HG03135 (cell line): ENCODE measurements around the gene EML1.

Experiments used
- ATAC-seq: cut with Tn5 transposase; IDR thresholded peaks from one replicate; pipeline ENCODE4 v1.9.1; 2021; ENCODE audit warnings: mild to moderate bottlenecking, moderate library complexity; ENCODE audit not compliant: unreplicated experiment

Gene EML1

GRCh38 chr14:99777951-99778350 is 15.3 kb upstream of the EML1 start:
- no peak for ATAC-seq

GRCh38 chr14:99779751-99780150 is 13.5 kb upstream of the EML1 start:
- ATAC-seq: no peak

- ATAC-seq: no peak
Observed at GRCh38 chr14:99780690-99781089, 12.5 kb upstream of the EML1 start.

GRCh38 chr14:99781091-99781490 is 12.1 kb upstream of the EML1 start:
- ATAC-seq: no peak

- no peak for ATAC-seq
Observed at GRCh38 chr14:99781853-99782610, 11.2 kb upstream of the EML1 start.

- no peak for ATAC-seq
Observed at GRCh38 chr14:99784508-99784907, 8.7 kb upstream of the EML1 start.

- ATAC-seq: no peak
Observed at GRCh38 chr14:99785426-99785825, 7.8 kb upstream of the EML1 start.

GRCh38 chr14:99786511-99786989 is 6.7 kb upstream of the EML1 start:
- no peak for ATAC-seq

GRCh38 chr14:99788713-99789112 is 4.5 kb upstream of the EML1 start:
- ATAC-seq: no peak

GRCh38 chr14:99789581-99789980 is 3.6 kb upstream of the EML1 start:
- no peak for ATAC-seq

- ATAC-seq: no peak
Observed at GRCh38 chr14:99790201-99790977, 2.8 kb upstream of the EML1 start.

GRCh38 chr14:99790978-99791376 is 2.2 kb upstream of the EML1 start:
- ATAC-seq: no peak

GRCh38 chr14:99791476-99792209 is 1.6 kb upstream of the EML1 start:
- no peak for ATAC-seq

GRCh38 chr14:99792210-99792535 is 1.0 kb upstream of the EML1 start:
- no peak for ATAC-seq

GRCh38 chr14:99792551-99793212 is 531 bp upstream of the EML1 start:
- ATAC-seq: peak; percentile 4

GRCh38 chr14:99794151-99794780 is 1.1 kb downstream of the EML1 start:
- ATAC-seq: no peak

- no peak for ATAC-seq
Observed at GRCh38 chr14:99795046-99795445, 1.8 kb downstream of the EML1 start.

- ATAC-seq: no peak
Observed at GRCh38 chr14:99797231-99797630, 4.0 kb downstream of the EML1 start.

GRCh38 chr14:99800781-99801180 is 7.6 kb downstream of the EML1 start:
- no peak for ATAC-seq

- no peak for ATAC-seq
Observed at GRCh38 chr14:99802301-99803105, 9.3 kb downstream of the EML1 start.
